ENCODE results near the gene RPA1. TPM values are rescaled to one million over a fixed set of nuclear protein-coding genes. Genes with fewer than 3 reads are reported as not detected.

RPA1 gene
- total RNA-seq, 1 experiment from 2014 or later = 198 TPM

GRCh38 chr17:1813088-1813487 lies 16.7 kb upstream of the RPA1 start:
- no peak for DNase-seq (ENCODE audit: low read depth, low spot score)
- no peak overlapping the region for H3K27ac ChIP-seq (ENCODE audit: low read depth, low read length)

GRCh38 chr17:1820528-1821252 lies 9.1 kb upstream of the RPA1 start:
- DNase-seq (ENCODE audit: low read depth, low spot score) (no peak), ATAC-seq (no peak)
- ChIA-PET CTCF (no interaction called here), POLR2A (no interaction called here), RAD21 (ENCODE audit: low non-redundant PET in 1 of 2, low total read pairs in 2 of 2, uncharacterized antibody in 2 of 2, unreplicated experiment in 2 of 2) (no interaction called here)
- Histone ChIP-seq H3K9ac (ENCODE audit: low read length) (no peak overlapping the region), H2AFZ (ENCODE audit: low read depth, low read length, poor library complexity, severe bottlenecking) (no peak overlapping the region), H3K4me2 (ENCODE audit: low read length) (no peak overlapping the region), H3K9me3 (ENCODE audit: control insufficient read depth in 1 of 2, insufficient read depth in 1 of 2, low read depth in 1 of 2, low read length in 2 of 2) (no peaks in the 10 kb centered on the region), H4K20me1 (ENCODE audit: insufficient read depth) (no peaks in the 10 kb centered on the region), H3K27me3 (ENCODE audit: insufficient read depth, low read length) (no peaks in the 10 kb centered on the region), H3K4me3 (replicated peaks in 1 of 2; ENCODE audit: low read depth in 1 of 2, low read length in 2 of 2) (no peak overlapping the region), H3K36me3 (ENCODE audit: control insufficient read depth in 1 of 2, insufficient read depth in 2 of 2, low read length in 2 of 2) (peaks cover 9 to 13% of the 10 kb centered on the region in 2 experiments), H3K79me2 (ENCODE audit: insufficient read depth, low read length) (peaks cover 35% of the 10 kb centered on the region), H3K9me2 (ENCODE audit: insufficient read depth) (no peaks in the 10 kb centered on the region), H3K27ac (ENCODE audit: low read depth, low read length) (no peak overlapping the region), H3K4me1 (ENCODE audit: control insufficient read depth in 1 of 2, insufficient read depth in 2 of 2, low read length in 2 of 2) (peaks cover 0 to 3% of the 10 kb centered on the region in 2 experiments; a peak in 1 of 4 replicates)
- BruUV-seq (replicated peaks) = no TSS peak
- TF ChIP-seq ELF1 (IDR thresholded peaks at IDR 0.05; ENCODE audit: borderline replicate concordance, low read depth) (no peak), POLR2AphosphoS5 (IDR thresholded peaks at IDR 0.05; ENCODE audit: low read depth, low read length) (no peak), CBX3 (IDR thresholded peaks at IDR 0.05; ENCODE audit: low read depth) (no peak), FOSL1 (IDR thresholded peaks at IDR 0.05; ENCODE audit: low read depth) (no peak), CEBPB (IDR thresholded peaks at IDR 0.05; ENCODE audit: low read depth) (no peak), EGR1 (IDR thresholded peaks at IDR 0.05; ENCODE audit: low read depth) (no peak), MAX (IDR thresholded peaks at IDR 0.05) (no peak)
- intact Hi-C loops (cut with micrococcal nuclease) = no loop called here

More at GRCh38 chr17:1813088-1813487, 16.7 kb upstream of the RPA1 start:
- CTCF ChIA-PET = no interaction called here
- no peaks in the 10 kb centered on the region for H3K27me3 ChIP-seq (ENCODE audit: insufficient read depth, low read length)
- intact Hi-C loops (cut with micrococcal nuclease) = no loop called here
- peaks cover 3 to 11% of the 10 kb centered on the region in 2 experiments; a peak in 3 of 4 replicates for H3K36me3 ChIP-seq (ENCODE audit: control insufficient read depth in 1 of 2, insufficient read depth in 2 of 2, low read length in 2 of 2)
- RAD21 ChIA-PET (ENCODE audit: low non-redundant PET in 1 of 2, low total read pairs in 2 of 2, uncharacterized antibody in 2 of 2, unreplicated experiment in 2 of 2) = no interaction called here
- TF ChIP-seq SP1 (IDR thresholded peaks at IDR 0.05; ENCODE audit: low read depth) = no peak
- H3K9ac ChIP-seq (ENCODE audit: low read length) = no peak overlapping the region
- no peak overlapping the region for H2AFZ ChIP-seq (ENCODE audit: low read depth, low read length, poor library complexity, severe bottlenecking)
- no peak overlapping the region for H3K4me3 ChIP-seq (replicated peaks in 1 of 2; ENCODE audit: low read depth in 1 of 2, low read length in 2 of 2)
- ATAC-seq = no peak
- H3K4me2 ChIP-seq (ENCODE audit: low read length) = no peak overlapping the region
- no peaks in the 10 kb centered on the region for H3K9me3 ChIP-seq (ENCODE audit: control insufficient read depth in 1 of 2, insufficient read depth in 1 of 2, low read depth in 1 of 2, low read length in 2 of 2)
- no peaks in the 10 kb centered on the region for H3K9me2 ChIP-seq (ENCODE audit: insufficient read depth)
- no peaks in the 10 kb centered on the region for H4K20me1 ChIP-seq (ENCODE audit: insufficient read depth)
- BruUV-seq (replicated peaks) = no TSS peak
- POLR2A ChIA-PET = interaction anchor here (0.6 kb wide), 1 partner anchor 10 kb away, joined by 5 read pairs; no protein-coding TSS in a partner anchor
- H3K4me1 ChIP-seq (ENCODE audit: control insufficient read depth in 1 of 2, insufficient read depth in 2 of 2, low read length in 2 of 2) = no peaks in the 10 kb centered on the region
- H3K79me2 ChIP-seq (ENCODE audit: insufficient read depth, low read length) = peaks cover 24% of the 10 kb centered on the region
